A549 treated with CpdA at 1 μM for 4 hours (cell line): Measurements from ENCODE around the gene CC2D1A. TPM values are rescaled to one million over a fixed set of nuclear protein-coding genes. Genes with fewer than 3 reads are reported as not detected.

Experiments used
- total RNA-seq: library from RNA; stranded (reverse); fragments of 200-300 nt; extraction: Qiagen RNA extraction; gene quantifications from 5 replicates; pipeline ENCODE4 v1.2.3, GENCODE V29; 2022; ENCODE audit warnings: low read depth

Gene CC2D1A
- 9.2 to 12.0 TPM (median 10.7 TPM) in 5 replicates for total RNA-seq

GRCh38 chr19:13905634-13906520 is at the start of gene CC2D1A, which contains the start of gene BRME1:
CC2D1A (plus strand) TSS chr19:13906201; CDS start chr19:13906442, 241 bp downstream.
BRME1 (minus strand) TSS chr19:13906117; CDS start chr19:13904892, 1,225 bp downstream.

GRCh38 chr19:13876834-13877233 is 29.2 kb upstream of the CC2D1A start, which contains the start of gene NANOS3:
NANOS3 (plus strand) TSS chr19:13877134; CDS start chr19:13877249, 115 bp downstream.

GRCh38 chr19:13938301-13939064 is 32.5 kb downstream of the CC2D1A start, which contains the start of gene PODNL1:
PODNL1 (minus strand) TSS chr19:13938417; CDS start chr19:13938181, 236 bp downstream.

GRCh38 chr19:13952154-13952930 is 46.3 kb downstream of the CC2D1A start, which contains the start of gene DCAF15:
DCAF15 (plus strand) TSS chr19:13952509; CDS start chr19:13952513, 4 bp downstream.

Other genes with a start within 250 kb of the CC2D1A start
- gene MRI1, start 141.7 kb upstream of the CC2D1A start, total RNA-seq: 11.2 to 16.6 TPM (median 14.2 TPM) in 5 replicates
- 120 to 220 TPM (median 199 TPM) in 5 replicates for gene C19orf53, start 131.7 kb upstream of the CC2D1A start, total RNA-seq
- gene ZSWIM4, start 110.8 kb upstream of the CC2D1A start, total RNA-seq: 7.0 to 12.5 TPM (median 11.1 TPM) in 5 replicates
- gene NANOS3, start 29.1 kb upstream of the CC2D1A start, total RNA-seq: 1.9 to 3.9 TPM (median 3.1 TPM) in 5 replicates
- 0.09 to 0.64 TPM (median 0.46 TPM) in 3 of 5 replicates, not detected in the others for gene BRME1, start 84 bp upstream of the CC2D1A start, total RNA-seq
- gene PODNL1, start 32.2 kb downstream of the CC2D1A start, total RNA-seq: 0.87 to 1.5 TPM (median 1.2 TPM) in 5 replicates
- gene DCAF15, start 46.3 kb downstream of the CC2D1A start, total RNA-seq: 14.2 to 21.2 TPM (median 20.4 TPM) in 5 replicates
- 3.5 to 7.8 TPM (median 6.1 TPM) in 5 replicates for gene RFX1, start 100.1 kb downstream of the CC2D1A start, total RNA-seq
- not detected in 5 replicates for gene RLN3, start 121.9 kb downstream of the CC2D1A start, total RNA-seq
- 7.8 to 12.2 TPM (median 11.2 TPM) in 5 replicates for gene IL27RA, start 125.6 kb downstream of the CC2D1A start, total RNA-seq
- gene PALM3, start 155.9 kb downstream of the CC2D1A start, total RNA-seq: 1.9 to 2.4 TPM (median 1.9 TPM) in 5 replicates
- 3.1 to 4.3 TPM (median 4.0 TPM) in 5 replicates for gene MISP3, start 166.6 kb downstream of the CC2D1A start, total RNA-seq
- not detected in 5 replicates for gene C19orf67, start 179.6 kb downstream of the CC2D1A start, total RNA-seq
- gene SAMD1, start 184.6 kb downstream of the CC2D1A start, total RNA-seq: 39.4 to 49.2 TPM (median 42.2 TPM) in 5 replicates
- gene PRKACA, start 211.6 kb downstream of the CC2D1A start, total RNA-seq: 32.5 to 38.6 TPM (median 33.9 TPM) in 5 replicates
- 30.2 to 35.4 TPM (median 33.9 TPM) in 5 replicates for gene ASF1B, start 230.4 kb downstream of the CC2D1A start, total RNA-seq